B cell (primary cell): Measurements from ENCODE around the gene NT5C. TPM values are rescaled to one million over a fixed set of nuclear protein-coding genes. Genes with fewer than 3 reads are reported as not detected.
A peak's percentile ranks its signal among the peaks of the same experiment; 100 is the strongest.

Experiments
- ATAC-seq: fragments of 200-7000 bp; cut with Tn5 transposase; one replicate; pipeline ENCODE4 v1.10.0; 2021; ENCODE audit warnings: low read depth, mild to moderate bottlenecking, moderate number of reproducible peaks, moderate library complexity
- CTCF ChIA-PET: fragments of 350-600 bp; sonication (Branson Sonifier 250); formaldehyde crosslinking; loops from one replicate; lab custom pipeline; 2021; ENCODE audit warnings: antibody characterized with exemption, inconsistent platforms; lab: Charles Lee
- POLR2A ChIA-PET: fragments of 350-600 bp; sonication (Branson Sonifier 250); formaldehyde crosslinking; loops from one replicate; lab custom pipeline; 2021; ENCODE audit warnings: antibody characterized with exemption; lab: Charles Lee
- DNase-seq: peaks from one replicate; pipeline ENCODE4 v3.0.0; 2013
- H2AFZ ChIP-seq: 2 replicates; pipeline ENCODE4 v1.6.1; 2012; ENCODE audit warnings: mild to moderate bottlenecking, low read depth, low read length; ENCODE audit not compliant: insufficient read depth, poor library complexity, severe bottlenecking
- H3K27ac ChIP-seq, 2 donors: 1 replicate in 1 of 2; 2 replicates in 1 of 2; pipeline ENCODE4 v1.5.1; 2012 to 2013; ENCODE audit warnings: low read length in 2 of 2, mild to moderate bottlenecking in 2 of 2, moderate library complexity in 1 of 2
- H3K27me3 ChIP-seq, 4 experiments: fragments of 200-600 bp in 1 of 4; sonication (generic) in 1 of 4; replicated peaks in 1 of 4; 1 replicate in 2 of 4; 2 replicates in 2 of 4; pipeline versions ENCODE4 v1.6.1 to v1.7.0; 2013 to 2016; ENCODE audit warnings: low read length in 3 of 4, mild to moderate bottlenecking in 2 of 4, mixed read lengths in 1 of 4, moderate library complexity in 1 of 4; ENCODE audit not compliant: insufficient read depth in 4 of 4, control insufficient read depth in 3 of 4; ENCODE audit errors: control extremely low read depth in 1 of 4
- H3K36me3 ChIP-seq, 2 experiments: replicated peaks in 1 of 2; 1 replicate in 1 of 2; 2 replicates in 1 of 2; pipeline versions ENCODE4 v1.6.1 to v1.7.1; 2013; ENCODE audit warnings: low read length in 1 of 2; ENCODE audit not compliant: insufficient read depth in 2 of 2, control insufficient read depth in 1 of 2; ENCODE audit errors: control extremely low read depth in 1 of 2, extremely low read depth in 1 of 2
- H3K4me1 ChIP-seq, 2 donors: fragments of 200-600 bp in 1 of 2; sonication (generic) in 1 of 2; 1 replicate in 1 of 2; 2 replicates in 1 of 2; pipeline versions ENCODE4 v1.5.1 to v1.6.1; 2013 to 2017; ENCODE audit warnings: low read length in 2 of 2; ENCODE audit not compliant: control insufficient read depth in 2 of 2, insufficient read depth in 2 of 2
- H3K4me2 ChIP-seq: replicated peaks from 2 replicates; pipeline ENCODE3; 2012; ENCODE audit warnings: mild to moderate bottlenecking, low read depth, low read length; ENCODE audit not compliant: poor library complexity, severe bottlenecking
- H3K4me3 ChIP-seq, 5 experiments: fragments of 200-600 bp in 1 of 5; sonication (generic) in 1 of 5; 1 replicate in 3 of 5; 2 replicates in 2 of 5; pipeline versions ENCODE4 v1.5.1 to v1.7.0; 2011 to 2016; ENCODE audit warnings: low read length in 4 of 5, mild to moderate bottlenecking in 4 of 5, low read depth in 2 of 5, control low read depth in 1 of 5, moderate library complexity in 1 of 5; ENCODE audit not compliant: insufficient read depth in 1 of 5; ENCODE audit errors: control extremely low read depth in 1 of 5, extremely low read depth in 1 of 5
- H3K79me2 ChIP-seq: fragments of 200-600 bp; sonication (generic); one replicate; pipeline ENCODE4 v1.6.0; 2016; ENCODE audit warnings: low read length; ENCODE audit not compliant: control insufficient read depth, insufficient read depth
- H3K9ac ChIP-seq: fragments of 200-600 bp; sonication (generic); 2 replicates; pipeline ENCODE4 v1.6.1; 2017; ENCODE audit warnings: mild to moderate bottlenecking, low read length, moderate library complexity
- H3K9me3 ChIP-seq, 3 donors: one replicate each; pipeline versions ENCODE4 v1.6.1 to v1.7.1; 2013; ENCODE audit warnings: low read length in 2 of 3; ENCODE audit not compliant: control insufficient read depth in 2 of 3, insufficient read depth in 1 of 3; ENCODE audit errors: control extremely low read depth in 1 of 3
- H4K20me1 ChIP-seq: 2 replicates; pipeline ENCODE4 v1.6.0; 2012; ENCODE audit warnings: mild to moderate bottlenecking, low read length; ENCODE audit not compliant: insufficient read depth, control insufficient read depth, poor library complexity, severe bottlenecking
- H3K27ac Mint-ChIP-seq: one replicate; pipeline ENCODE4 v1.8.0; 2021; ENCODE audit warnings: mixed read lengths
- H3K27me3 Mint-ChIP-seq: one replicate; pipeline ENCODE4 v1.8.0; 2021; ENCODE audit warnings: mixed read lengths
- H3K4me1 Mint-ChIP-seq: one replicate; pipeline ENCODE4 v1.8.0; 2021; ENCODE audit warnings: mixed read lengths
- H3K4me3 Mint-ChIP-seq: one replicate; pipeline ENCODE4 v1.8.0; 2021; ENCODE audit warnings: mixed read lengths
- H3K9me3 Mint-ChIP-seq: one replicate; pipeline ENCODE4 v1.8.0; 2022; ENCODE audit warnings: mixed read lengths; ENCODE audit not compliant: insufficient read depth
- EZH2 ChIP-seq: IDR thresholded peaks from 2 replicates; pipeline ENCODE4 v1.6.1; 2012; ENCODE audit warnings: borderline replicate concordance, low read depth, mild to moderate bottlenecking, moderate library complexity, low read length; ENCODE audit not compliant: insufficient read depth, poor library complexity, severe bottlenecking
- WGBS: methylation state at CpG from one replicate; pipeline ENCODE4 v1.1.5; 2013; ENCODE audit warnings: missing lambda C conversion rate; ENCODE audit not compliant: insufficient coverage; 5-methylcytosine and 5-hydroxymethylcytosine counted together
- intact Hi-C: fragments of 100-400 bp; cut with micrococcal nuclease; formaldehyde crosslinking; loops from one replicate; pipeline ENCODE4 v1.10.0; 2022
- polyA plus RNA-seq: library from polyadenylated mRNA; depleted of rRNA; stranded (reverse); fragments of >200 nt; gene quantifications from 2 replicates; pipeline ENCODE4 v1.2.3, GENCODE V29; 2012
- total RNA-seq, 2 donors: library from RNA; stranded (reverse); fragments of 120-200 nt in 1 of 2; gene quantifications; 1 replicate in 1 of 2; 2 replicates in 1 of 2; pipeline versions ENCODE4 v1.2.3 to v1.2.4, GENCODE V29; 2013 to 2022
- TF ChIP-seq, protein P1 (sequence below): fragments of 200-600 bp; IDR thresholded peaks from one replicate; pipeline ENCODE4 v1.8.0; 2022; ENCODE audit warnings: antibody characterized with exemption, mild to moderate bottlenecking

The NT5C gene
- total and polyA plus RNA-seq, 2 donors (not counting 1 experiment from before 2014, with no cell fraction given): 98.9 to 184 TPM

DNA sequence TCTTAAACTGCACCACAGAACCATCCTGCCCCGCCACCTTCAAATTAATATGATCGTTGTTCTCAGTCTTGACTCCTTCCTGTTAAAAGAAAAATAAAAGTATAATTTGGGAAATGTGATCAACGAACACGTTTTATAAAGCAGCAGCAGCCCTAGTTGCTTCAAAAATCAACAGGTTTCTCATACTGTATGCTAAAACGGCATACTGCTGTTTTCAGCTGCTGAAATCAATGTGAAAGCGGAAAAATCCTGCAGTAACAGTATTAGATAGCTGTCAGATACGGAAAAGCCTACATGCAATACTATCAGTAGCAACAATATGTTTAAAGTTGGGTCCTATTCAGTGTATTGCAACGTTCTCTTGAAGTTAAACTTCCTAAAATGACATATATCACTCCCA, 49.6 kb upstream of the NT5C start:
- H3K9me3 Mint-ChIP-seq: no peaks in the 10 kb centered on the region
- 0% methylated on average over 1 of the region's 8 CpGs for WGBS
- no peaks in the 10 kb centered on the region for H3K27me3 Mint-ChIP-seq
- Histone ChIP-seq H3K4me1 (peaks cover 16 to 24% of the 10 kb centered on the region in 2 donors), H3K36me3 (peaks cover 2 to 32% of the 10 kb centered on the region in 2 experiments), H3K27ac (peak overlapping the region in 1 of 2 donors; percentile 94), H3K27me3 (no peaks in the 10 kb centered on the region), H3K9me3 (no peaks in the 10 kb centered on the region), H2AFZ (peak overlapping the region; percentile 96), H4K20me1 (peaks cover 21% of the 10 kb centered on the region), H3K4me3 (peak overlapping the region; percentile 51 to 93 (median 87)), H3K9ac (peak overlapping the region; percentile 95), H3K79me2 (peaks cover 60% of the 10 kb centered on the region), H3K4me2 (peak overlapping the region; percentile 95)
- CTCF ChIA-PET: interaction anchor here (0.5 to 16.4 kb wide), 9 partner anchors 10 to 231 kb away, joined by 3 to 373 read pairs (median 4); partner anchors contain the start of gene ARMC7
- ATAC-seq (no peak), DNase-seq (no peak)
- intact Hi-C loops: loop anchor here (5.0 kb wide), 2 partner anchors 134 to 1086 kb away; partner anchors contain the start of genes ATP5PD, KCTD2 and UBALD2
- POLR2A ChIA-PET: interaction anchor here (0.6 kb wide), 1 partner anchor 29 kb away, joined by 5 read pairs; no protein-coding TSS in a partner anchor
- TF ChIP-seq EZH2: no peak
- TF ChIP-seq, protein P1, sequence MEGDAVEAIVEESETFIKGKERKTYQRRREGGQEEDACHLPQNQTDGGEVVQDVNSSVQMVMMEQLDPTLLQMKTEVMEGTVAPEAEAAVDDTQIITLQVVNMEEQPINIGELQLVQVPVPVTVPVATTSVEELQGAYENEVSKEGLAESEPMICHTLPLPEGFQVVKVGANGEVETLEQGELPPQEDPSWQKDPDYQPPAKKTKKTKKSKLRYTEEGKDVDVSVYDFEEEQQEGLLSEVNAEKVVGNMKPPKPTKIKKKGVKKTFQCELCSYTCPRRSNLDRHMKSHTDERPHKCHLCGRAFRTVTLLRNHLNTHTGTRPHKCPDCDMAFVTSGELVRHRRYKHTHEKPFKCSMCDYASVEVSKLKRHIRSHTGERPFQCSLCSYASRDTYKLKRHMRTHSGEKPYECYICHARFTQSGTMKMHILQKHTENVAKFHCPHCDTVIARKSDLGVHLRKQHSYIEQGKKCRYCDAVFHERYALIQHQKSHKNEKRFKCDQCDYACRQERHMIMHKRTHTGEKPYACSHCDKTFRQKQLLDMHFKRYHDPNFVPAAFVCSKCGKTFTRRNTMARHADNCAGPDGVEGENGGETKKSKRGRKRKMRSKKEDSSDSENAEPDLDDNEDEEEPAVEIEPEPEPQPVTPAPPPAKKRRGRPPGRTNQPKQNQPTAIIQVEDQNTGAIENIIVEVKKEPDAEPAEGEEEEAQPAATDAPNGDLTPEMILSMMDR: no peak
- H3K27ac Mint-ChIP-seq: peak overlapping the region; percentile 79
- H3K4me3 Mint-ChIP-seq: peak overlapping the region; percentile 90
- H3K4me1 Mint-ChIP-seq: peaks cover 26% of the 10 kb centered on the region

DNA sequence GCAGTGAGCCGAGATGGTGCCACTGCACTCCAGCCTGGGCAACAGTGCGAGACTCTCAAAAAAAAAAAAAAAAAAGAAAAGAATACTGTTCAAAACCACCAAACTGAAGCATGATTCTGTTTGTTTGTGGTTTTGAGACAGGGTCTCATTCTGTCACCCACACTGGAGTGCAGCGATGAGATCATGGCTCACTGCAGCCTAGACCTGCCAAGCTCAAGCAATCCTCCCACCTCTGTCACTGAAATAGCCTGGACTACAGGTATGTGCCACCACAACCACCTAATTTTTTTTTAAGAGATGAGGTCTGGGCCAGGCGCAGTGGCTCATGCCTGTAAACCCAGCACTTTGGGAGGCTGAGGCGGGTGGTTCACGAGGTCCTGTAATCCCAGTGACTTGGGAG, 46.9 kb upstream of the NT5C start:
- TF ChIP-seq, protein P1: no peak
- no peak for TF ChIP-seq EZH2
- Histone ChIP-seq H3K36me3 (peaks cover 5 to 53% of the 10 kb centered on the region in 2 experiments), H3K9me3 (no peaks in the 10 kb centered on the region), H3K9ac (no peak overlapping the region), H3K27me3 (no peaks in the 10 kb centered on the region), H3K27ac (no peak overlapping the region), H3K4me1 (peaks cover 18 to 19% of the 10 kb centered on the region in 2 donors), H3K4me2 (no peak overlapping the region), H3K4me3 (no peak overlapping the region), H4K20me1 (peaks cover 28% of the 10 kb centered on the region), H3K79me2 (peaks cover 86% of the 10 kb centered on the region), H2AFZ (no peak overlapping the region)
- intact Hi-C loops: no loop called here
- WGBS: 100% methylated on average over 4 of the region's 6 CpGs
- ChIA-PET CTCF (interaction anchor here (16.4 kb wide), 1 partner anchor 64 kb away, joined by 373 read pairs; the partner anchor contains the start of gene ARMC7), POLR2A (interaction anchor here (0.7 kb wide), 2 partner anchors 24 to 29 kb away, joined by 4 read pairs; no protein-coding TSS in a partner anchor)
- no peak overlapping the region for H3K27ac Mint-ChIP-seq
- no peak for ATAC-seq
- H3K4me1 Mint-ChIP-seq: peaks cover 20% of the 10 kb centered on the region
- no peaks in the 10 kb centered on the region for H3K27me3 Mint-ChIP-seq
- no peak overlapping the region for H3K4me3 Mint-ChIP-seq
- no peak for DNase-seq
- H3K9me3 Mint-ChIP-seq: no peaks in the 10 kb centered on the region
